HepG2 (cell line): Measurements from ENCODE around the gene SNX4. TPM values are rescaled to one million over a fixed set of nuclear protein-coding genes. Genes with fewer than 3 reads are reported as not detected.
A peak's percentile ranks its signal among the peaks of the same experiment; 100 is the strongest.

ENCODE experiments used
- ADNP ChIP-seq: sonication (generic); formaldehyde crosslinking; IDR thresholded peaks from 2 replicates; pipeline ENCODE4 v1.4.0; 2020; ENCODE audit warnings: missing genetic modification reagents
- ARHGAP35 ChIP-seq: sonication (generic); formaldehyde crosslinking; IDR thresholded peaks from 2 replicates; pipeline ENCODE4 v1.9.0; 2022; ENCODE audit warnings: mild to moderate bottlenecking, inconsistent platforms, moderate library complexity, missing genetic modification reagents, borderline replicate concordance
- ASH2L ChIP-seq: fragments of 300-600, 200-600 bp; sonication (generic); IDR thresholded peaks from 2 replicates; pipeline ENCODE4 v1.7.0; 2017; ENCODE audit warnings: low read depth, mild to moderate bottlenecking, moderate library complexity, mixed read lengths, low read length; ENCODE audit not compliant: insufficient read length
- CHCHD3 ChIP-seq: sonication (generic); formaldehyde crosslinking; IDR thresholded peaks from 2 replicates; pipeline ENCODE4 v1.8.0; 2022; ENCODE audit warnings: mild to moderate bottlenecking, missing genetic modification reagents, moderate library complexity
- ELF3 ChIP-seq: IDR thresholded peaks from 2 replicates; pipeline ENCODE4 v1.6.1; 2016; ENCODE audit warnings: missing genetic modification reagents, missing compliant biosample characterization
- FOXM1 ChIP-seq: sonication (generic); formaldehyde crosslinking; IDR thresholded peaks from 2 replicates; pipeline ENCODE4 v1.5.0; 2020; ENCODE audit warnings: missing genetic modification reagents
- HIVEP1 ChIP-seq: sonication (generic); formaldehyde crosslinking; IDR thresholded peaks from 2 replicates; pipeline ENCODE4 v1.4.0; 2020; ENCODE audit warnings: mild to moderate bottlenecking, missing genetic modification reagents
- NR1H2 ChIP-seq: sonication (generic); formaldehyde crosslinking; IDR thresholded peaks from 2 replicates; pipeline ENCODE4 v1.8.1; 2022; ENCODE audit warnings: low read depth, missing genetic modification reagents, borderline replicate concordance
- RXRB ChIP-seq: IDR thresholded peaks from 2 replicates; pipeline ENCODE4 v1.6.1; 2016; ENCODE audit warnings: borderline replicate concordance, missing genetic modification reagents, missing compliant biosample characterization
- SAP130 ChIP-seq: IDR thresholded peaks from 2 replicates; pipeline ENCODE4 v1.6.1; 2016; ENCODE audit warnings: low read depth
- SP2 ChIP-seq: sonication (generic); formaldehyde crosslinking; IDR thresholded peaks from 2 replicates; pipeline ENCODE4 v1.5.1; 2020; ENCODE audit warnings: mild to moderate bottlenecking, missing genetic modification reagents
- STAT5B ChIP-seq: sonication (generic); formaldehyde crosslinking; IDR thresholded peaks from 2 replicates; pipeline ENCODE4 v1.4.0; 2020; ENCODE audit warnings: missing genetic modification reagents
- TCF12 ChIP-seq, 2 experiments: fragments of 450-650 bp in 1 of 2; sonication (generic) in 1 of 2; formaldehyde crosslinking in 1 of 2; IDR thresholded peaks; 2 replicates each; pipeline versions ENCODE4 v1.6.1 to v1.8.0; 2017 to 2022; ENCODE audit warnings: antibody characterized with exemption in 1 of 2, mild to moderate bottlenecking in 1 of 2, missing genetic modification reagents in 1 of 2, moderate library complexity in 1 of 2
- ZNF274 ChIP-seq: sonication (generic); formaldehyde crosslinking; IDR thresholded peaks from 2 replicates; pipeline ENCODE4 v1.5.1; 2020; ENCODE audit warnings: mild to moderate bottlenecking, missing genetic modification reagents
- ZNF382 ChIP-seq: sonication (generic); formaldehyde crosslinking; IDR thresholded peaks from 2 replicates; pipeline ENCODE4 v1.5.0; 2020; ENCODE audit warnings: missing genetic modification reagents, mild to moderate bottlenecking, borderline replicate concordance
- ZNF484 ChIP-seq: sonication (generic); formaldehyde crosslinking; IDR thresholded peaks from 2 replicates; pipeline ENCODE4 v1.5.1; 2020; ENCODE audit warnings: mild to moderate bottlenecking, low read depth, missing genetic modification reagents, borderline replicate concordance
- ZNF672 ChIP-seq: sonication (generic); formaldehyde crosslinking; IDR thresholded peaks from 2 replicates; pipeline ENCODE4 v1.8.1; 2022; ENCODE audit warnings: missing genetic modification reagents
- ZNF839 ChIP-seq: sonication (generic); formaldehyde crosslinking; IDR thresholded peaks from 2 replicates; pipeline ENCODE4 v1.4.0; 2020; ENCODE audit warnings: missing genetic modification reagents, mild to moderate bottlenecking, borderline replicate concordance
- polyA plus RNA-seq, 8 experiments: library from polyadenylated mRNA; depleted of rRNA in 3 of 8; stranded (reverse) in 7 of 8; unstranded in 1 of 8; fragments of >200 nt; fragmentation: Illumina TruSeq in 4 of 8; extraction: Trizol in 4 of 8; gene quantifications; 2 replicates each; pipeline versions ENCODE4 v1.2.1 to v1.2.3, GENCODE V29; 2011 to 2016; ENCODE audit warnings: low read depth in 4 of 8, missing spikeins in 1 of 8, mixed read lengths in 1 of 8; ENCODE audit not compliant: insufficient read depth in 1 of 8
- total RNA-seq, 5 experiments: library from RNA; depleted of rRNA; stranded (reverse); fragments of >200 nt; fragmentation: Illumina TruSeq; extraction: Trizol; gene quantifications; 2 replicates each; pipeline ENCODE4 v1.2.3, GENCODE V29; 2016; ENCODE audit warnings: low read depth in 1 of 5
- TF ChIP-seq, protein P1 (sequence below): sonication (generic); formaldehyde crosslinking; IDR thresholded peaks from 2 replicates; pipeline ENCODE4 v1.5.1; 2020; ENCODE audit warnings: mild to moderate bottlenecking, missing genetic modification reagents, moderate library complexity
- TF ChIP-seq, protein P2 (sequence below): sonication (generic); formaldehyde crosslinking; IDR thresholded peaks from 2 replicates; pipeline ENCODE4 v1.4.0; 2020; ENCODE audit warnings: missing genetic modification reagents, borderline replicate concordance
- TF ChIP-seq, protein P3 (sequence below): sonication (generic); formaldehyde crosslinking; IDR thresholded peaks from 2 replicates; pipeline ENCODE4 v1.8.0; 2022; ENCODE audit warnings: low read depth, missing genetic modification reagents
- TF ChIP-seq, protein P4 (sequence below): sonication (generic); formaldehyde crosslinking; IDR thresholded peaks from 2 replicates; pipeline ENCODE4 v1.5.0; 2020; ENCODE audit warnings: missing genetic modification reagents

The SNX4 gene
- total and polyA plus RNA-seq, 2 of the 13 experiments (the other 11 are each of a cell fraction or from before 2014, with no cell fraction given) = 18.1 to 73.6 TPM

DNA sequence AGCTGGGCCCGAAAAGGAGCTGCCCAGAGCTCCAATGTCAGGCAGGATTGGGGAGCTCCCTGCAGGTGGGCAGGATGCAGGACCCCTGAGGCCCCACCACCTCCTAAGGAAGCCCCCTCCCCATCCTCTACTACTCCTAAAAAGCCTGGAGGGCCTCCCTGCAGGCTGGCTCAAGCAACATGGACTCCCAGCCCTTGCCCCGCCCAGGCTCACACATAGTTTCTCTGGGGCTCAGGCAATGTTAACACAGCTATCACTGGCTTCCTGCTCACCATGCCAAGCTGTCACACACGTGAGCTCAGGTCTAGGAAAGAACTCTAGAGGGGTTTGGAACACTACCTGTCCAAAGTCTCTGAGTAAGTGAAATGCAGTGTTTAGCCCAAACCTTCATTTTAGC, 79.4 kb downstream of the SNX4 start (continued):
- TF ChIP-seq CHCHD3 (CRISPR knock-in tag) (no peak), ZNF382 (no peak), HIVEP1 (CRISPR knock-in tag) (no peak), ZNF672 (CRISPR knock-in tag) (no peak), RXRB (CRISPR knock-in tag) (no peak), ZNF274 (CRISPR knock-in tag) (0 out of 2 replicates have a peak, but pooled peaks have one; percentile 44), STAT5B (no peak), ARHGAP35 (CRISPR knock-in tag) (no peak), ELF3 (CRISPR knock-in tag) (peak; percentile 34; the same call in 1 of the 2 replicates), ZNF484 (CRISPR knock-in tag) (no peak), SP2 (CRISPR knock-in tag) (no peak), SAP130 (CRISPR knock-in tag) (peak; percentile 59), ASH2L (no peak), ADNP (CRISPR knock-in tag) (no peak), TCF12 (IDR thresholded peaks at IDR 0.05) (no peak), TCF12 (CRISPR knock-in tag; IDR thresholded peaks at IDR 0.05) (no peak), FOXM1 (CRISPR knock-in tag) (no peak), ZNF839 (CRISPR knock-in tag) (0 out of 2 replicates have a peak, but pooled peaks have one; percentile 34), NR1H2 (CRISPR knock-in tag) (no peak)
- TF ChIP-seq, protein P1, sequence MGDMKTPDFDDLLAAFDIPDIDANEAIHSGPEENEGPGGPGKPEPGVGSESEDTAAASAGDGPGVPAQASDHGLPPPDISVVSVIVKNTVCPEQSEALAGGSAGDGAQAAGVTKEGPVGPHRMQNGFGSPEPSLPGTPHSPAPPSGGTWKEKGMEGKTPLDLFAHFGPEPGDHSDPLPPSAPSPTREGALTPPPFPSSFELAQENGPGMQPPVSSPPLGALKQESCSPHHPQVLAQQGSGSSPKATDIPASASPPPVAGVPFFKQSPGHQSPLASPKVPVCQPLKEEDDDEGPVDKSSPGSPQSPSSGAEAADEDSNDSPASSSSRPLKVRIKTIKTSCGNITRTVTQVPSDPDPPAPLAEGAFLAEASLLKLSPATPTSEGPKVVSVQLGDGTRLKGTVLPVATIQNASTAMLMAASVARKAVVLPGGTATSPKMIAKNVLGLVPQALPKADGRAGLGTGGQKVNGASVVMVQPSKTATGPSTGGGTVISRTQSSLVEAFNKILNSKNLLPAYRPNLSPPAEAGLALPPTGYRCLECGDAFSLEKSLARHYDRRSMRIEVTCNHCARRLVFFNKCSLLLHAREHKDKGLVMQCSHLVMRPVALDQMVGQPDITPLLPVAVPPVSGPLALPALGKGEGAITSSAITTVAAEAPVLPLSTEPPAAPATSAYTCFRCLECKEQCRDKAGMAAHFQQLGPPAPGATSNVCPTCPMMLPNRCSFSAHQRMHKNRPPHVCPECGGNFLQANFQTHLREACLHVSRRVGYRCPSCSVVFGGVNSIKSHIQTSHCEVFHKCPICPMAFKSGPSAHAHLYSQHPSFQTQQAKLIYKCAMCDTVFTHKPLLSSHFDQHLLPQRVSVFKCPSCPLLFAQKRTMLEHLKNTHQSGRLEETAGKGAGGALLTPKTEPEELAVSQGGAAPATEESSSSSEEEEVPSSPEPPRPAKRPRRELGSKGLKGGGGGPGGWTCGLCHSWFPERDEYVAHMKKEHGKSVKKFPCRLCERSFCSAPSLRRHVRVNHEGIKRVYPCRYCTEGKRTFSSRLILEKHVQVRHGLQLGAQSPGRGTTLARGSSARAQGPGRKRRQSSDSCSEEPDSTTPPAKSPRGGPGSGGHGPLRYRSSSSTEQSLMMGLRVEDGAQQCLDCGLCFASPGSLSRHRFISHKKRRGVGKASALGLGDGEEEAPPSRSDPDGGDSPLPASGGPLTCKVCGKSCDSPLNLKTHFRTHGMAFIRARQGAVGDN (CRISPR knock-in tag) = peak; percentile 71
- TF ChIP-seq, protein P2, sequence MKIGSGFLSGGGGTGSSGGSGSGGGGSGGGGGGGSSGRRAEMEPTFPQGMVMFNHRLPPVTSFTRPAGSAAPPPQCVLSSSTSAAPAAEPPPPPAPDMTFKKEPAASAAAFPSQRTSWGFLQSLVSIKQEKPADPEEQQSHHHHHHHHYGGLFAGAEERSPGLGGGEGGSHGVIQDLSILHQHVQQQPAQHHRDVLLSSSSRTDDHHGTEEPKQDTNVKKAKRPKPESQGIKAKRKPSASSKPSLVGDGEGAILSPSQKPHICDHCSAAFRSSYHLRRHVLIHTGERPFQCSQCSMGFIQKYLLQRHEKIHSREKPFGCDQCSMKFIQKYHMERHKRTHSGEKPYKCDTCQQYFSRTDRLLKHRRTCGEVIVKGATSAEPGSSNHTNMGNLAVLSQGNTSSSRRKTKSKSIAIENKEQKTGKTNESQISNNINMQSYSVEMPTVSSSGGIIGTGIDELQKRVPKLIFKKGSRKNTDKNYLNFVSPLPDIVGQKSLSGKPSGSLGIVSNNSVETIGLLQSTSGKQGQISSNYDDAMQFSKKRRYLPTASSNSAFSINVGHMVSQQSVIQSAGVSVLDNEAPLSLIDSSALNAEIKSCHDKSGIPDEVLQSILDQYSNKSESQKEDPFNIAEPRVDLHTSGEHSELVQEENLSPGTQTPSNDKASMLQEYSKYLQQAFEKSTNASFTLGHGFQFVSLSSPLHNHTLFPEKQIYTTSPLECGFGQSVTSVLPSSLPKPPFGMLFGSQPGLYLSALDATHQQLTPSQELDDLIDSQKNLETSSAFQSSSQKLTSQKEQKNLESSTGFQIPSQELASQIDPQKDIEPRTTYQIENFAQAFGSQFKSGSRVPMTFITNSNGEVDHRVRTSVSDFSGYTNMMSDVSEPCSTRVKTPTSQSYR (CRISPR knock-in tag) = no peak
- TF ChIP-seq, protein P3, sequence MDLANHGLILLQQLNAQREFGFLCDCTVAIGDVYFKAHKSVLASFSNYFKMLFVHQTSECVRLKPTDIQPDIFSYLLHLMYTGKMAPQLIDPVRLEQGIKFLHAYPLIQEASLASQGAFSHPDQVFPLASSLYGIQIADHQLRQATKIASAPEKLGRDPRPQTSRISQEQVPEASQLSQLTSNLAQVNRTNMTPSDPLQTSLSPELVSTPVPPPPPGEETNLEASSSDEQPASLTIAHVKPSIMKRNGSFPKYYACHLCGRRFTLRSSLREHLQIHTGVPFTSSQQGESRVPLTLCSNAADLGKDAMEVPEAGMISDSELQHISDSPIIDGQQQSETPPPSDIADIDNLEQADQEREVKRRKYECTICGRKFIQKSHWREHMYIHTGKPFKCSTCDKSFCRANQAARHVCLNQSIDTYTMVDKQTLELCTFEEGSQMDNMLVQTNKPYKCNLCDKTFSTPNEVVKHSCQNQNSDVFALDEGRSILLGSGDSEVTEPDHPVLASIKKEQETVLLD (CRISPR knock-in tag) = no peak
- TF ChIP-seq, protein P4, sequence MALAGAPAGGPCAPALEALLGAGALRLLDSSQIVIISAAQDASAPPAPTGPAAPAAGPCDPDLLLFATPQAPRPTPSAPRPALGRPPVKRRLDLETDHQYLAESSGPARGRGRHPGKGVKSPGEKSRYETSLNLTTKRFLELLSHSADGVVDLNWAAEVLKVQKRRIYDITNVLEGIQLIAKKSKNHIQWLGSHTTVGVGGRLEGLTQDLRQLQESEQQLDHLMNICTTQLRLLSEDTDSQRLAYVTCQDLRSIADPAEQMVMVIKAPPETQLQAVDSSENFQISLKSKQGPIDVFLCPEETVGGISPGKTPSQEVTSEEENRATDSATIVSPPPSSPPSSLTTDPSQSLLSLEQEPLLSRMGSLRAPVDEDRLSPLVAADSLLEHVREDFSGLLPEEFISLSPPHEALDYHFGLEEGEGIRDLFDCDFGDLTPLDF (CRISPR knock-in tag) = no peak
